Measurements from ENCODE around the gene FOXI1.
"Not testable (repeated sequence)": the region's sequence is repeated elsewhere in the genome, so short reads cannot be mapped to it uniquely, and the experiment has no call there.

The FOXI1 gene

DNA sequence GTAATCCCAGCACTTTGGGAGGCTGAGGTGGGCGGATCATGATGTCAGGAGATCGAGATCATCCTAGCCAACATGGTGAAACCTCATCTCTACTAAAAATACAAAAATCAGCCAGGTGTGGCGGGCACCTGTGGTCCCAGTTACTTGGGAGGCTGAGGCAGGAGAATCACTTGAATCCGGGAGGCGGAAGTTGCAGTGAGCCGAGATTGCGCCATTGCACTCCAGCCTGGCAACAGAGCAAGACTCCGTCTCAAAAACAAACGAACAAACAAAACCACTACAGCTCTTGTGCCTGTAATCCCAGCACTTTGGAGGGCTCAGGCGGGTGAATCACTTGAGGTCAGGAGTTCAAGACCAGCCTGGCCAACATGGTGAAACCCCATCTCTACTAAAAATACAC lies 11.4 kb upstream of the FOXI1 start:
- not testable (repeated sequence) for DNase-seq

DNA sequence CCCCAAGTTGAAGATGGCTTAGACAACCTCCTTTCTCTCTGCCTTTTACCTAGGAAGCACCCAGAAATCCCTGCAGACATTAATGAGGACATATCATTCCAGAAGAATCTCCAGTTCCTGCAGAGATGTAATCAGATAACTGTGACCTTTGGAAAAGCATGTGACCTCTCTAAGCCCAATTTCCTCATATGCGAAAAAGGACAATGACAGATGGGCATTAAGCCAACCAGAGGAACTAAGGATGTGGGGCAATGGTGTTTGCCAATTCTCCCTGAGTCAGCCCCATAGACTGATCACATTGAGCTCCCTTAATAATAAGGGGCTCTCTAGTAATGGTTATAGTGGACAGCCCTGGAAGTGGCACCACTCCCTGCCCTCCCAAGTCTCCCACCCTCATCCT lies 10.1 kb upstream of the FOXI1 start:
- DNase-seq: no peak

DNA sequence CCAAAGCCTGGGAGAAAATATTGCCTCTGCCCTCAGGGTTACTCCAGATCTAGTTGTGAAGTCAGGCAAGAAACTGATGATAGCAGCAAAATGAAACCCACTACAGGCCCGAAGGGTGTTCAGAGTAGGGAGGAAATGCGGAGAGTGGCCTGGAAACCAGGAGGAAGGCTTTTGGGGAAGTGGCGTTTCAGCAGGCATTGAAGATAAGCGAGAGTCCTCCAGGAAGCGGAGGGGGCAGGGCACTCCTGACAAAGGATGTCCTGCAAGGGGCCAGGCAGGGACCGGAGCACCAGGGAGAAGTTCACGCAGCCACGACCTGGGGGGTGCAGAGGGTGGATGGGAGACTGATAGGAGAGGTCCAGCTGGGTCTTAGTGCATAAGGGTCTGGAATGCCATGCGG lies 7.8 kb upstream of the FOXI1 start:
- no peak for DNase-seq

DNA sequence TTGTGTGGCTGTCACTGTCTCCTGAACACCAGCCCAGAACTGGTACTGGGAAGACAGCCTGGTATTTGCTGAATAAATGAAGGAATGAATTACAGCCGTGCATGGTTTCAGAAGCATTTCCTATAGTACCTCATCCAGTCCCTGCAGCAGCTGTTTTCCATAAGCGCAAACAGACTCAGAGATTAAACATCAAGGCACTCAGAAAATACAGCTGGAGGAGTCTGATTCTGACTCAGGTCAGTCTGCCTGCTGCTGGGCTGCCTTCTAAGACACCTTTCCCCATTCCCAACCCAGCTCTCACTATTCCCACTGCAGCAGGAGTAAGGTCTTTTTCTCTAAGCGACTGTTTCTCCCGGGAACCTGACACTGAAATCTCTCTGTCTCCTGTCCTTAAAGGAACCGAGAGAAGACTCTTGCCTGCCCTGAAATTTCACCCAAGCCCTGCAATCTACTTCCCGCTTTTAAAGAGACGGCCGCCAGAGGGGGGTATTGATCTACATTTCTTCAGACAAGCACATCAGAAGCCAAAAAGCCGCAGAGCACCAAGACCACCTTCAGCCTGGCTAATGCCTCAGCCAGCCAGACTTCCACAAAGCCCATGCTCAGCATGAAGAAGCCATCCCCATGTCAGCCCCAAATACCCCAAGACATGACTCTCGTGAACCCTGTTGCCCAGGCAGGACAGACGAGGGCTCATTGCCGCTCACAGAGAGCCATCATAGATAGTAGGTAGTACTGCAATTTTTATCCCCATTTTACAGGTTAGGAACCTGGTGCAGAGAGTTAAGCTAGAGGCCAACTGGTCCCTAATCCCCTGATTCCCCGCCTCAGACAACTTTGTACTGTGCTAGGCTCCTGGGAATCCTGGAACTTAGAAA lies 5.4 kb upstream of the FOXI1 start:
- peak; percentile 25 to 57 (median 30) for DNase-seq

DNA sequence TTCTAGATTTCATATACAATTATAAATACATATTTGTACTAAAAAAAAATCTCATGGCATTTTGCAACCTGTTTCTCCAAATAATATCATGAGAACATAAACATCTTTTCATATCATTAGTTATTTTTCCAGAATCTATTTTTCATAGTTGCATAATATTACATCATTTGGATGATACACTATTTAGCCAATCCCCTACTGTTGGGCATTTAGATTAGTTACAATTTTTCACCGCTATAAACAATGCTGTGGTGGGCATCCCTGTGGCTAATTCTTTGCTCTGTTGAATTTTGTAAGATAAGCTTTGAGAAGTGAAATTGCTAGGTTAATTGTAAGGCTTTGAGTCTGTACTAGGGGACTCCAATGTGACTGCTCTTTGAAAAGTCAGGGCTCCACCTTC lies 2.2 kb upstream of the FOXI1 start:
- no peak for DNase-seq

DNA sequence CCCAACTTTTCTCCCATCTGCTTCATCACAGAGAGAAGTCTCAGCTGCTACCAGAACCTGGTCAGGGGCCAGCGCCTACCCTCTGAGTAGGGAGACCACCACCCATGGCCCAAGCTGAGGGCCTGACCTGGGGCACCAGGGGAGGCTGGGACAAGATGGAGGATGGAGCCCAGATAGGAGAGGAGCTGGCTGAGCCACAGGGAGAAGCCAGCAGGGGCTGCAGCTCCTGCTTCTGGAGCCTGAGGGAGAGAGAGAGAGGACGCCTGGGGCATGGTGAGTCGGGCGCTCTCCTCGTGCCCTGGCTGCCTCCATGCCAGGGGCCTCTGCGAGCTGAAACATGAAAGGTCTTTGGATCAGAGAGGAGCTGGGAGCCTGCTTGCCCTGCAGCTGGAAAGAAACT lies 1.4 kb upstream of the FOXI1 start:
- DNase-seq: no peak

DNA sequence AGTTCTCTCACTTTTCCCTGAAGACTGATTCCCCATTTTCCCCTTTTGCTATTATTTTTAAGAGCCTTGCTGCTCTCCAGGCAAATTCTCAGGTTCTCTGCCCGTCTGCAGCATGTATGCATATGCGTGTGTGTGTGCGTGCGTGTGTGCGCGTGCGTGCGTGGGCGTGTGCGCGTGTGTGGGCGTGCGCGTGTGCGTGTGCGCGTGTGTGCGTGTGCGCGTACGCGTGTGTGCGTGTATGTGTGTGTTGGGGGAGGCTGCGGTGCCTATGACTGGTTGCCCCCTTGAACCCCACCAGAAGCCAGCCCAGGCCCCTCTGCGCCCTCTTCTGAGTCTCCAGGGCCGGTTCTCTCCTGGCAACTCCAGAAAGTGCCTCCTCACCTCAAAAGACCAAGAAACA lies 987 bp upstream of the FOXI1 start:
- DNase-seq: peak in 1 of 5 experiments; percentile 3

DNA sequence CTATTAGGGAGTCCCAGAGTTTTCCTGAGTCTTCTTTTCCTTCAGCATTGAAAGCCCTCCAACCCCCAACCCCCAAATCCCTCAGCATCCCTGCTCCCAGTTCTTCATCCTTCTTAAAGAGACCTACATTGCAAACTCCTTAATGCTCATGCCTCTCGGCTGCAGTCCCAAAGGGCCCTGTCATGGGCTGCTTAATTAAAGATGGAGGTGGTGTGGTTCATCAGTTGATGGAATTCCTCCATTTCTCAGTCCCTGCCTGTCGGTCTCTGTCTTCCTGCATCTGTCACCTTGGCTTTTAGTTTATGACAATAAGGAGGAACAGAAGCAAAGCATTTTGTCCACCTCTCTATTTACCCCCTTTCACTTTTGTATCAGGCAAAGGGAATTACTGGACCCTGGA lies 2.0 kb downstream of the FOXI1 start:
- no peak for DNase-seq

DNA sequence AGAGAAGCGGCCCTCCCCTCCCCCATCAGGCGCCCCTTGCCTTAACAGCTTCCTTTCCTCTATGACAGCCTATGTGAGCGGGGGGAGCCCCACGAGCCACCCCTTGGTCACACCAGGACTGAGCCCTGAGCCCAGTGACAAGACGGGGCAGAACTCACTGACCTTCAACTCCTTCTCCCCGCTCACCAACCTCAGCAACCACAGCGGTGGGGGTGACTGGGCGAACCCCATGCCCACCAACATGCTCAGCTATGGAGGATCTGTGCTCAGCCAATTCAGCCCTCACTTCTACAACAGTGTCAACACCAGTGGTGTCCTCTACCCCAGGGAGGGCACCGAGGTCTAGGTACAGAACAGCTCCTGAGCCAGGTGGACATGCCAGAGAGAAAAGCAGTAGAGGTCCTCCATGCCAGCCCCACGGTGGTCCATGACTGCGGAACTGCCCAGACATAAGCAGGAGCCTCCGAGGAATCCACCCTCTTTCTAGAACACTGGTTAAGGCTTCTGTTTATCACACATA lies 2.6 kb downstream of the FOXI1 start:
- no peak for DNase-seq

DNA sequence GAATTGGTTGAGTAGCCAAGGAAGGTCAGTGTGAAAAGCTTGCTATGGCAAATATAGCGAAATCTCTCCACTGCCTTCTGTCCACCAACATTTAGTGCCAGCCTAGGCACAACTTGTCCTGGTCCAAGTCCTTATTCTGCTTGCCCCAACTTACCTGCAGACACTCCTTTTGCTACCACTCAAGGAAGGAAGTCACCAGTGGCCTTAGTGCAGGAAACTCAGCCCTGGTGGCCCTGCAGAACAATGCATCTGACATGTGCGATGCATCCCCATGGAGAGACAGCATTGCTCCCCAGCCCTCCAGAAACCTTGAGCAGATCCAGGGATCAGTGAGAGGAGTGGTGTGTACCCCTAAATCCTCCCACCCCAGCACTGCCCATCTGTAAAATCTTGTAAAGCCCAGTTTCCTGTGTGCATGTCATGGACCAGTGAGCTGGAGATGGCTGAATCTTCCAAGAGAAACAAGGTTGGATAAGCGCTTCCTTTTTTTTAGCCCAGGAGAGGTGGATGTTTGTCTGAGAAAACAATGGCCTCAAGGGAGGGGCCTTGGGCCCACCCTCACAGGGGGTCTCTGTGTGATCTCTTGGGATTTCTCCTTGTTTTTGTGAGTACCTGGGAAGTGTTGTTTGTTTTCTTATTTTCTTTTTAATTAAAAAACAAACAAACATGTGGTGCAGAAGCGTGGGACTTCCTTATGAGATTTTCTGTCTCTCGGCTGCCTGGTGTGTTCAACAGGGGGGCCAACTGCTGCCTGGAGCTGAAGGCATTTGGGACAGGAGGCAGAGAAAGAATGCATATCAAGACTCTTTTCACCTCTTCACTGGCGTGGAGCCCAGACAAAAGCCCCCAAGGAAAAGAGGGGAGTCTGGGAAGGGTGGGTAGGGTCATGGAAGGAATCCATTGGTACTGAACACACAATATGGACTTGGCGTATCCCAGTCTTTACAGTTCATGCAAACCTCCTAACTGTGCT lies 3.6 kb downstream of the FOXI1 start:
- no peak for DNase-seq

DNA sequence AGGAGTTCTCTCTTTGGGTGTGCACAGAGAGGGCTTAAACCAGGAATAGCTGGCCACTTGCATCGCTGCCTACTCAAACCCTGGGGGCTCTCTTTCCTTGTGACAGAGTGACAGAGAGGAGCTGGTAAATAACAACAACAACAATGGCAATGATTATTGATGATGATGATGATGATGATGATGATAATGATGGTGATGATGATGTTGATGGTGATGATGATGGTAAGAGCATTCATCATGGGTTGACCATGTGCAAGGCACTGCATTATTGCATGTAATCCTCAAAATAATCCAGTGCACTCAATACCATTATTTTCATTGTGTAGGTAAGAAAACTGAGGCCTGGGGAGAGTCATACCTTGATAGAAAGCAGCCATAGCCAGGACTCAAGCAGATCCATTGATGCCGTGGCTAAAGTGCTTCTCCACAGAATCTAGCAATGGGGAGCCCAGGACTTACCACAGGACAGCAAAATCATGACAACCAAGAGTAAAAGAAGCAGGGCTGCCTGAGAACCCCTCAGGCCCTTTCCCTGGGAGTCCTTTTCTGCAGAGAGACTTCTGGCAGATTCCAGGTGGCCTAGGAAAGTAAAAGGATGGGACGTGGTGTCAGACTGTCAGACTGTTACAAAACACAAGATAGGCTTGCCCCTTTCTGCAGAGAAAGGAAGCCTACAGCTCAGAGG lies 4.8 kb downstream of the FOXI1 start:
- no peak for DNase-seq

DNA sequence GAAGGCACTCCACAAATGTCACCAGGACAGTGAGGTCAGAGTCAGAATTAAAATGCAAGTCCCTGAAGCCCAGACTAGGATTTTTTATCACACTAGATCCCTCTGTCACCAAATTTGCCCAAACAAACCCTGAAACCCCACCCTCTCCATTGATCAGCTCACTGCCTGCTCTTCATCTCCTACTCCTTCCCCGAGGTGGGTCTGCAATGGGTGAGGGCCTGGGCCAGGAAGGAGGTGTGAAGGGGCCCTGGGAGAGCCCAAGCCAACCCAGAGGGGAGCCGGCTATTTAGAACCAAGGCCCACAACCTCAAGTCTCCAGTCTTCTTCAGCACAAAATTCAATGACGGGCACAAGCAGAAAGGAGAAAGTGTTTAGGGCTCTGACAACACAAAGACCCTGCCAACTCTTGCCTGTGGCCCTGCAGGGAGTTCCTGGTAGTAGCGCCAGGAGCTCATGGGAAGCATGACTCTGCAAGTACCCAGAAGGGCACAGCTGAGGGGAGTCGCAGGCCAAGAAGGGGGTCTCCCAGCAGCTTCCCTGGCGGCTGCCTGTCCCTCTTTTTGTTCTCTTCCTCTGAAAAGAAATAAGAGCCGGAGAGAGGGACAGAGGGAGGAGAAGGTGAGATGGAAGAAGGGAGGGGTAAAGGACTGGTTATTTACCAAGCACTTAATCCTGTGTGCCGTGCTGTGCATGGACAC lies 5.5 kb downstream of the FOXI1 start:
- no peak for DNase-seq

DNA sequence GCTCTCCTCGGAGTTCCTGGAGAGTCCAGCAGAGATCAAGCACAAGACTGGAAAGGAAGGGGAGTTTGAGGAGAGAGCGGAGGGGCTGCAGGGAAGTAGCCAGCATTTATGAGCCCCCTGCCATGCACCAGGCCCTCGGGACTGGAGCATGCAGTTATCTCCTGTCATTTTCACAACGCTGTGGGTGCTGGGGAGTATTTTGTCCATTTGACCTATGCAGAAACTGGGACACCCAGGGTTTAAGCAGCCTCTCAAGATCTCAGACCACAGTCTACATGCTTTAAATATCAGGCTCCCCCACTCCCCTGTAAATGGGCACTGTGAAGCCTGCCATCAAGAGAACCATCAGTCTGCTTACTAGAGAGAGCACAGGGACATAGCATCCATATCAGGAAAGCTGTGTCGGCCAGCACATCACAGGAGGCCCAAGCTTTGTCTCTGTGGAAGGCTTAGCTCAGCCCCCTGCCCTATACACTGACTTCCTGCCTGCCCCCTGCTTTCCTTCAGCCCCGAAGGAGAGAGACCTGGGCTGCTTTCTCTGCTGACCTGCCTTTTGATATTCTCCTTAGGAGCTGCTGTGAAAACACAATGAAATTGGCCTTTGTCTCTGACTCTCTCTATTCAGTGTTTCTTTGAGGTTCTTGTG lies 7.3 kb downstream of the FOXI1 start:
- no peak for DNase-seq

DNA sequence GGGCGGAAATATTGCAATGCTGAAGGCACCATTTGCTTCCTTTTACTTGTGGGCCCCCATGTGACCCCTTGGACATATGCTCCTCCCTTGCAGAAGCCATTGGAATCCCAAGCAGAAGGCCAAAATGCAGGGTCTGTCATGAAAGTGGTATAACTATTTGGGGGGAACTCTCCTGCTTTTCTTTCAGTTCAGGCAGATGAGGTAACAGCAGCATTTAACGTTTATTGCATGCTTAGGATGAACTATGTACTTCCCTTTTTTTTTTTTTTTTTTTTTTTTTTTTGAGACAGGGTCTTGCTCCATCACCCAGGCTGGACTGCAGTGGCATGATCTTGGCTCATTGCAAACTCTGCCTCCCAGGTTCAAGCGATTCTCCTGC lies 7.8 kb downstream of the FOXI1 start:
- DNase-seq: no peak

DNA sequence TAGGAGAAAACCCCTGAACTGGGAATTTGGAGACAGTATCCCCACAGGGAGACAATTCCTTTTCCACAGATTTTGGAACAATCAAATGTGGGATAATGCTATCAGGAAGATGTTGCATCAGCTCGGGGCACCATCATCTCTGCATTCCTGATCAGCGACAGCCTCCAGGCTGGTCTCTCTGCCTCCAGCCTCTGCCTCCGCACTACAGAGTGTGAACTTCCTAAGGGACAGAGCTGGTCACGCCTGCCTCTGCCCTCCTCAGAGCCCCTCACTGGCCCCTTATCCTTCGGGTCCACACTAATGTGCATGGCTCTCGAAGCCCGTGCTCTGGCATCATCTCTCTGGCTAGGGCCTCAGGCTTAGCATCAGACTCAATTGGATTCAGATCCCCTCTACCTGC lies 8.6 kb downstream of the FOXI1 start:
- no peak for DNase-seq

DNA sequence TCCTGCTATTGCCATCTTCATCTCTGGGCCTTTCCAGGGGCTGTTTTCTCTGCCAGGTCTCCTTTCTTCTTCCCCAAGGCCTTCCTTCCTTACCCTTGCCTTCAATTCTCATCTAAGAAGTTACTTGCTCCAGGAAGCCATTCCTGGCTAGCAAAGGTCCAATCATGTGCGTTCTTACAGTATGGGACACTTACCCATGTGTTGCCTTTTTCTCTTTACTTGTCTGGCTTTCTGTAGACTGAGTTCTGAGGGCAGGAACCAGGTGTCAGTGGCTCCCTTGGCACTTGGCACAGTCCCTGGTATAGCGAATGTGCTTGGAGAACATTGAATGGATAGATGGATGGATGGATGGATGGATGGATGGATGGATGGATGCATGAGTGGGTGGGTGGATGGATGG lies 10.2 kb downstream of the FOXI1 start:
- DNase-seq: no peak

DNA sequence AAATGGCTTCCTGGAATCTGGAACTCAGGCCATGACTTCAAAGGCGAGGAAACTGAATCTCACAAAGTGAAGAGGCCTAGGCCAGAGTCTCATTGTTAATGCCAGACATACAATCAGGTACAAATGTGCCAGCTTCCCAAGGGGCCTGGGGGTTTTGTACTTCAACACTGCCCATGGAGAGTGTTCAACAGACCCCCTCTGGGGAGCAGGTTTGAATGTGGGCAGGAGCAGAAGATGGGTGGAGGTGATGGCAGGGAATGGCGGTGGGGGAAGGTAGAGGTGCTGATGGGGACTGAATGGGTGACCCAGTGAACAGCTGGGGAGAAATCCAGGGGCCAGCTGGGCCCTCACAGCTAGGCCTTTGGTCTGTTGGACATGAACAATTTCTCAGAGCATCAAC lies 12.0 kb downstream of the FOXI1 start:
- DNase-seq: no peak

DNA sequence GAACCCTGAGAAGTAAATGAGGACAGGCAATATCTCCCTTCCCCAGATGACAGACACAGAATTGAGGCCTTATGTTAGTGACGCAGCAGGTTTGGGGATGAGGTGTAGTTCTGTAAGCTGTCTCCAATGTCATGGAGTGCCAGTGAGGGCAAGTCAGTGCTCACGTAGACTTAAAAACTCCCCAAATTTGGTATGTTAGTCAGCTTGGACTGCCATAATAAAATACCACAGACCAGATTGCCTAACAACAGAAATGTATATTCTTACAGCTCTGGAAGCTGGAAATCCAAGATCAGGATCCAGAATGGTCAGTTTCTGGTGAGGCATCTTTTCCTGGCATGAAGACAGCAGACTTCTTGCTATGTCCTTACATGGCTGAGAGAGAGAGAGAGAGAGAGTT lies 14.9 kb downstream of the FOXI1 start:
- no peak for DNase-seq

DNA sequence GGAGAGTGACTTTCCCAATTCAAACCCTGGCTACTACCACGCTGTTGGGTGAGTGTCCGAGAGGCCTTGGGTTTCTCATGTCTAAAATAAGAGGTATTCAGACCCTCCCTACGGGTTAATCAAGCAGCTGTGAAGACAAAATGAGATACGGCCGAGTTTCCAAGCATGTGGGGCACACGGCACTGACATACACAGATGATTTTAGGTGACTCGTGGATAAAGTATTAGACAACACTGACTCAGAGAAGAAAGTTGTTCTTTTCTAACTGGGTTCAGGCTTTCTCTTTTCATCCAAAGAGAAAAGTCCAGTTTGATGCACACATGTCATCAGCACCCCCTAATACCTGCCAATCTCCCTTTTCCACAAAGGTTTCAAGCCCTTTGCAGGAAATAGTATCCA lies 15.6 kb downstream of the FOXI1 start:
- no peak for DNase-seq

DNA sequence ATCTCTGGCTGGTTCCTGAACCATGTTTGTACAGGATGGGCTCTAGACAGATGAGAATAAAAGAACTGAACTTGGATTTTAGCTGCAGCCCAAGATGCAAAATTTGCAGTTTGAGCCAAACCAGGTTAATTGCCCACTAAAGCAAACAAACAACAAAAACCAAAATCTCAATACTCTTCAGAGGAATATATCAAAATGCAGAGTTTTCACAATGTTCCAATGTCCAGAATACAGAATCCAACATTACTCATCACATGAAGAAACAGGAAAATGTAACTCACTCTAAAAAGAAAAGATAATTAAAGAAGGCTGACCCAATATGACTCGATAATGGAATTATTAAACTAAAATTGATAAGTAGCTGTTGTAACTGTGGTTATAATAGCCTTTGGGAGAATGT lies 20.4 kb downstream of the FOXI1 start:
- no peak for DNase-seq

DNA sequence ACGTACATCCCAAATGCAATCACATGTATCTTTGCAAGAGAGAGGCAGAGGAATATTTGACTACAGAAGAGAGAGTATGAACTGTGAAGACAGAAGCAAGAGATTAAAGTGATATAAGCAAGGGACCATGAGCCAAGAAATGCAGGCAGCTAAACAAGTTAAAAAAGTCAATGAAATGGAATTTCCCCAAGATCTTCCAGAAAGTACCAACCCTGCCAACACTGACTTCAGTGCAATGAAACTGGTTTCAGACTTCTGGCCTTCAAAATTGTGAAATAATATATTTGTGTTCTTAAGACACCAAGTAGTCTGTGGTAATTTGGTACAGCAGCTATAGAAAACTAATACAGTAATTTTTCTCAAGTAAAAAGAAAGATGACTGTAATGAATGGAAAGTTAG lies 20.9 kb downstream of the FOXI1 start:
- DNase-seq: no peak

DNA sequence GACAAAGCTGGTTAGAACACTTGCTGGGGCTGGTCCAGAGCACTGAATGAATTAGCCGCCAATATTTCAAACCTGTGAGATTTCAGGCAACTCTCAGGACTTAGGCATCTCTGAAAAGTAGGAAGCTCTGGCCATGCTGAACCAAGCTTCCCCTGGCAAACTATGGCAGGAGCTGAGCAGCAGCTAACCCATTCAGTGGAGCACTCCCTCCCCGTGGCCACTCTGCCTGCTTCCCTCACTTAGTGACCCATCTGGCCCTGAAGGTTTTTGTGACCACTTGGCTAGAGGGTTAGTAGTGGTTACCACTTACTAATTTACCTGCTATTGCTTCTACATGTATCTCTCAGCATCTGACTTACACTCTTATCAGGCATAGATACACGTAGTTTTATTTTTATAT lies 25.5 kb downstream of the FOXI1 start:
- DNase-seq: no peak

Measured in T-helper 2 cell (primary cell).